K562 (cell line): ENCODE data around the gene PUS3. TPM values are rescaled to one million over a fixed set of nuclear protein-coding genes. Genes with fewer than 3 reads are reported as not detected.

Experiments
- ATAC-seq: fragments of 200-7000 bp; cut with Tn5 transposase; 3 replicates; pipeline ENCODE4 v1.9.1; 2020; ENCODE audit warnings: moderate library complexity
- BruUV-seq: library from RNA; stranded (reverse); fragments of 400-500 nt; replicated peaks from 2 replicates; lab custom pipeline; 2021; lab: Mats Ljungman, UMichigan
- CTCF ChIA-PET: fragments of 300-600 bp; formaldehyde crosslinking; extraction: SDS; loops from one replicate; lab custom pipeline; 2021; ENCODE audit warnings: low intra/inter-chr PET ratio; lab: Yijun Ruan, JAX
- POLR2A ChIA-PET: fragments of 300-600, 350-650 bp; sonication (Branson Sonifier 250); formaldehyde crosslinking; extraction: SDS; loops from one replicate; lab custom pipeline; 2021; ENCODE audit warnings: antibody characterized with exemption, inconsistent platforms; lab: Yijun Ruan, JAX
- DNase-seq, 4 experiments: peaks; one replicate each; pipeline versions ENCODE4 v3.0.0 to v3.0.0-alpha.2; 2011 to 2018; ENCODE audit warnings: low spot score in 3 of 4, mixed read lengths in 3 of 4; ENCODE audit errors: extremely low read depth in 1 of 4
- FAIRE-seq: peaks from 2 replicates; lab custom pipeline; 2011; peaks lifted over from hg19 to GRCh38; lab: Jason Lieb, UNC
- H2AFZ ChIP-seq: 2 replicates; pipeline ENCODE4 v1.6.0; 2011; ENCODE audit warnings: low read depth, low read length, control low read depth, inconsistent platforms
- H3K27ac ChIP-seq: fragments of 200-600 bp; 3 replicates; pipeline ENCODE4 v1.8.0; 2011; ENCODE audit warnings: low read depth, mild to moderate bottlenecking, control low read depth, inconsistent platforms, low read length, moderate library complexity, mixed read lengths; ENCODE audit errors: extremely low read depth
- H3K27me3 ChIP-seq, 2 experiments: fragments of 300-600 bp in 1 of 2; 2 replicates in 1 of 2; 3 replicates in 1 of 2; pipeline versions ENCODE4 v1.6.0 to v1.8.0; 2011; ENCODE audit warnings: inconsistent platforms in 2 of 2, low read length in 2 of 2, mild to moderate bottlenecking in 1 of 2, mixed read lengths in 1 of 2, moderate library complexity in 1 of 2; ENCODE audit not compliant: control insufficient read depth in 2 of 2, insufficient read depth in 2 of 2
- H3K36me3 ChIP-seq: fragments of 300-600 bp; 3 replicates; pipeline ENCODE4 v1.8.0; 2011; ENCODE audit warnings: mild to moderate bottlenecking, low read length, inconsistent platforms; ENCODE audit not compliant: control insufficient read depth, insufficient read depth
- H3K4me1 ChIP-seq, 2 experiments: fragments of 200-600 bp in 1 of 2; replicated peaks in 1 of 2; 2 replicates in 1 of 2; 3 replicates in 1 of 2; pipeline versions ENCODE4 v1.5.1 to v1.8.0; 2011; ENCODE audit warnings: inconsistent platforms in 2 of 2, low read length in 2 of 2, mild to moderate bottlenecking in 1 of 2, mixed read lengths in 1 of 2, moderate library complexity in 1 of 2; ENCODE audit not compliant: control insufficient read depth in 2 of 2, insufficient read depth in 2 of 2
- H3K4me2 ChIP-seq: 2 replicates; pipeline ENCODE4 v1.6.1; 2011; ENCODE audit warnings: low read length, control low read depth, inconsistent platforms, mixed read lengths; ENCODE audit not compliant: insufficient read depth
- H3K4me3 ChIP-seq: fragments of 200-600 bp; sonication (generic), shearing (Covaris generic); 2 replicates; pipeline ENCODE4 v1.5.1; 2016; ENCODE audit warnings: control low read depth, inconsistent platforms
- H3K79me2 ChIP-seq: fragments of 200-600 bp; 3 replicates; pipeline ENCODE4 v1.8.0; 2011; ENCODE audit warnings: low read length, inconsistent platforms; ENCODE audit not compliant: control insufficient read depth, insufficient read depth
- H3K9ac ChIP-seq, 2 experiments: 2 replicates each; pipeline versions ENCODE4 v1.6.0 to v1.6.1; 2011; ENCODE audit warnings: low read depth in 2 of 2, low read length in 2 of 2, control low read depth in 1 of 2, inconsistent platforms in 1 of 2, mild to moderate bottlenecking in 1 of 2, mixed read lengths in 1 of 2; ENCODE audit not compliant: insufficient read depth in 1 of 2
- H3K9me1 ChIP-seq: one replicate; pipeline ENCODE4 v1.6.0; 2011; ENCODE audit warnings: inconsistent platforms, mild to moderate bottlenecking, low read length, moderate library complexity; ENCODE audit not compliant: control insufficient read depth, insufficient read depth
- H3K9me3 ChIP-seq: replicated peaks from 2 replicates; pipeline ENCODE4 v1.5.1; 2011; ENCODE audit warnings: low read depth, low read length, inconsistent platforms; ENCODE audit not compliant: control insufficient read depth, insufficient read depth
- H4K20me1 ChIP-seq: replicated peaks from 2 replicates; pipeline ENCODE4 v1.6.1; 2011; ENCODE audit warnings: low read length, inconsistent platforms, mixed read lengths; ENCODE audit not compliant: control insufficient read depth, insufficient read depth
- ATF1 ChIP-seq, 2 experiments: fragments of 450-650 bp in 1 of 2; IDR thresholded peaks; 2 replicates each; pipeline ENCODE4 v1.6.1; 2016; ENCODE audit warnings: missing compliant biosample characterization in 1 of 2, missing genetic modification characterization in 1 of 2
- POLR3A ChIP-seq: IDR thresholded peaks from 2 replicates; pipeline ENCODE4 v1.6.1; 2011; ENCODE audit warnings: borderline replicate concordance, mild to moderate bottlenecking, moderate library complexity; ENCODE audit not compliant: insufficient read length, insufficient read depth; ENCODE audit errors: extremely low read depth
- PPARD ChIP-seq: fragments of 250-450 bp; sonication (Bioruptor Pico); IDR thresholded peaks from 2 replicates; pipeline ENCODE4 v1.8.0; 2022; ENCODE audit warnings: inconsistent platforms, mild to moderate bottlenecking, moderate library complexity
- RBM14 ChIP-seq: fragments of 200-400 bp; formaldehyde crosslinking; IDR thresholded peaks from 2 replicates; pipeline ENCODE4 v1.6.1; 2018; ENCODE audit warnings: low read depth, mild to moderate bottlenecking, low read length, moderate library complexity, borderline replicate concordance; ENCODE audit not compliant: insufficient read depth
- TBL1XR1 ChIP-seq, 2 experiments: IDR thresholded peaks; 2 replicates each; pipeline ENCODE4 v1.6.1; 2012; ENCODE audit warnings: improper control_type of control experiment in 2 of 2, low read length in 2 of 2, mild to moderate bottlenecking in 1 of 2
- TCF7L2 ChIP-seq: fragments of 150-350 bp; IDR thresholded peaks from 2 replicates; pipeline ENCODE4 v1.6.1; 2016; ENCODE audit warnings: low read depth, mild to moderate bottlenecking, low read length, moderate library complexity
- ZBTB7A ChIP-seq: IDR thresholded peaks from 2 replicates; pipeline ENCODE4 v1.6.1; 2011; ENCODE audit warnings: low read depth, mild to moderate bottlenecking, low read length, moderate library complexity, borderline replicate concordance; ENCODE audit not compliant: control insufficient read depth
- WGBS: fragments of 100-300 bp; shearing (Covaris generic); methylation state at CpG from one replicate; pipeline ENCODE4 v1.1.6; 2016; ENCODE audit warnings: low coverage, mixed read lengths; ENCODE audit not compliant: insufficient coverage; ENCODE audit errors: missing lambda C conversion rate; 5-methylcytosine and 5-hydroxymethylcytosine counted together
- in situ Hi-C: fragments of 300-500 bp; cut with MboI; formaldehyde crosslinking; loops from 4 replicates; pipeline ENCODE4 v1.15.0; 2018; ENCODE audit warnings: inconsistent platforms, mixed read lengths
- intact Hi-C: fragments of 100-400 bp; cut with micrococcal nuclease; formaldehyde crosslinking; loops from 2 replicates; pipeline ENCODE4 v1.14.2; 2022
- polyA plus RNA-seq, 8 experiments: library from polyadenylated mRNA; depleted of rRNA in 4 of 8; stranded (reverse) in 5 of 8; unstranded in 3 of 8; fragments of >200 nt; fragmentation: Nextera tagmentation in 2 of 8; fragmentation: Illumina TruSeq in 1 of 8; extraction: Ambion mirVana in 2 of 8; extraction: Trizol in 1 of 8; gene quantifications; 2 replicates each; pipeline versions ENCODE4 v1.2.1 to v1.2.3, GENCODE V29; 2011 to 2014; ENCODE audit warnings: inconsistent platforms in 1 of 8, missing spikeins in 1 of 8
- total RNA-seq, 7 experiments: library from RNA; depleted of rRNA in 6 of 7; stranded (reverse); fragments of >200 nt in 6 of 7; fragmentation: Illumina TruSeq in 2 of 7; extraction: Trizol in 2 of 7; gene quantifications; 2 replicates each; pipeline versions ENCODE4 v1.2.1 to v1.2.3, GENCODE V29; 2011 to 2021; ENCODE audit warnings: low replicate concordance in 1 of 7
- TF ChIP-seq, protein P1 (sequence below), 2 experiments: fragments of 250-450 bp in 1 of 2; fragments of 450-650 bp in 1 of 2; sonication (Bioruptor Pico) in 1 of 2; IDR thresholded peaks; 2 replicates each; pipeline versions ENCODE4 v1.6.1 to v1.8.0; 2016 to 2021; ENCODE audit warnings: mild to moderate bottlenecking in 2 of 2, moderate library complexity in 2 of 2, missing compliant biosample characterization in 1 of 2, missing genetic modification characterization in 1 of 2
- TF ChIP-seq, protein P2 (sequence below), 2 experiments: fragments of 450-650 bp in 1 of 2; sonication (generic) in 1 of 2; formaldehyde crosslinking in 1 of 2; IDR thresholded peaks in 1 of 2; conservative IDR thresholded peaks in 1 of 2; 2 replicates each; pipeline versions ENCODE4 v1.6.1 to v1.8.1; 2016 to 2023; ENCODE audit warnings: mild to moderate bottlenecking in 2 of 2, moderate library complexity in 2 of 2, inconsistent platforms in 1 of 2, missing genetic modification reagents in 1 of 2
- TF ChIP-seq, protein P3 (sequence below): IDR thresholded peaks from 2 replicates; pipeline ENCODE4 v1.6.1; 2016; ENCODE audit warnings: missing genetic modification characterization, missing compliant biosample characterization
- TF ChIP-seq, protein P4 (sequence below): fragments of 250-450 bp; sonication (Bioruptor Pico); IDR thresholded peaks from 2 replicates; pipeline ENCODE4 v1.4.0; 2020

Gene PUS3
- total and polyA plus RNA-seq, 9 of the 15 experiments (the other 6 are each of a cell fraction or from before 2014, with no cell fraction given) = 16.5 to 49.2 (median 35.9) TPM

DNA sequence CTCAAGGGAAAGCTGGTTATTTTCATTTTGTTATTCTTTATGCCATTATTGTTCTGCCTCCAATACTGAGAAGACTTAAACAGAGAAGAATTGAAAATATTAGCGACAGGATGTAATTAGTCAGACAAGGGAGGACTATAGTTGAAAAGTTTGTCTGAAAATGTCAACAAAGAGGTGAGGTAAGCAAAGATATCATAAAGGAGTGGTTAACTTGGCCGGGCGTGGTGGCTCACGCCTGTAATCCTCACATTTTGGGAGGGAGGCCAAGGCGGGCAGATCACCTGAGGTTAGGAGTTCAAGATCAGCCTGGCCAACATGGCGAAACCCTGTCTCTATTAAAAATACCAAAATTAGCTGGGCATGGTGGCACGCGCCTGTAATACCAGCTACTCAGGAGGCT, 19.6 kb downstream of the PUS3 start:
- POLR2A ChIA-PET = no interaction called here
- H3K27ac ChIP-seq = no peak overlapping the region
- no TSS peak for BruUV-seq
- CTCF ChIA-PET = no interaction called here
- H3K9me1 ChIP-seq = no peaks in the 10 kb centered on the region
- H3K4me1 ChIP-seq = peaks cover 3 to 17% of the 10 kb centered on the region in 2 experiments; a peak in 4 of 5 replicates
- intact Hi-C loops (no loop called here), in situ Hi-C loops (loop anchor here (25.0 kb wide), 1 partner anchor 921 kb away; the partner anchor contains the start of gene CCDC15)
- H3K4me2 ChIP-seq = no peak overlapping the region
- no peaks in the 10 kb centered on the region for H4K20me1 ChIP-seq
- DNase-seq (no peak), ATAC-seq (no peak), FAIRE-seq (no peak)
- no peak overlapping the region for H3K4me3 ChIP-seq
- H3K79me2 ChIP-seq = no peaks in the 10 kb centered on the region
- peaks cover 0 to 5% of the 10 kb centered on the region in 2 experiments; a peak in 2 of 5 replicates for H3K27me3 ChIP-seq
- no peaks in the 10 kb centered on the region for H3K9me3 ChIP-seq
- WGBS = 32% methylated on average over 8 of the region's 8 CpGs
- H3K36me3 ChIP-seq = no peaks in the 10 kb centered on the region
- H3K9ac ChIP-seq = no peak overlapping the region
- H2AFZ ChIP-seq = no peak overlapping the region
- no peak for TF ChIP-seq TCF7L2
- TF ChIP-seq, protein P1, sequence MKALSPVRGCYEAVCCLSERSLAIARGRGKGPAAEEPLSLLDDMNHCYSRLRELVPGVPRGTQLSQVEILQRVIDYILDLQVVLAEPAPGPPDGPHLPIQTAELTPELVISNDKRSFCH (CRISPR knock-in tag; IDR thresholded peaks at IDR 0.05) = no peak
- TF ChIP-seq, protein P1 (tag; IDR thresholded peaks at IDR 0.05) = no peak
- TF ChIP-seq TBL1XR1 (IDR thresholded peaks at IDR 0.05; ENCODE audit: low read length in 2 of 2) = no peak
- TF ChIP-seq, protein P2, sequence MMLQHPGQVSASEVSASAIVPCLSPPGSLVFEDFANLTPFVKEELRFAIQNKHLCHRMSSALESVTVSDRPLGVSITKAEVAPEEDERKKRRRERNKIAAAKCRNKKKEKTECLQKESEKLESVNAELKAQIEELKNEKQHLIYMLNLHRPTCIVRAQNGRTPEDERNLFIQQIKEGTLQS (IDR thresholded peaks at IDR 0.05) = no peak
- TF ChIP-seq, protein P2 (CRISPR knock-in tag; conservative IDR thresholded peaks at IDR 0.05) = no peak
- TF ChIP-seq ZBTB7A = no peak
- TF ChIP-seq PPARD (CRISPR knock-in tag) = no peak
- TF ChIP-seq, protein P3, sequence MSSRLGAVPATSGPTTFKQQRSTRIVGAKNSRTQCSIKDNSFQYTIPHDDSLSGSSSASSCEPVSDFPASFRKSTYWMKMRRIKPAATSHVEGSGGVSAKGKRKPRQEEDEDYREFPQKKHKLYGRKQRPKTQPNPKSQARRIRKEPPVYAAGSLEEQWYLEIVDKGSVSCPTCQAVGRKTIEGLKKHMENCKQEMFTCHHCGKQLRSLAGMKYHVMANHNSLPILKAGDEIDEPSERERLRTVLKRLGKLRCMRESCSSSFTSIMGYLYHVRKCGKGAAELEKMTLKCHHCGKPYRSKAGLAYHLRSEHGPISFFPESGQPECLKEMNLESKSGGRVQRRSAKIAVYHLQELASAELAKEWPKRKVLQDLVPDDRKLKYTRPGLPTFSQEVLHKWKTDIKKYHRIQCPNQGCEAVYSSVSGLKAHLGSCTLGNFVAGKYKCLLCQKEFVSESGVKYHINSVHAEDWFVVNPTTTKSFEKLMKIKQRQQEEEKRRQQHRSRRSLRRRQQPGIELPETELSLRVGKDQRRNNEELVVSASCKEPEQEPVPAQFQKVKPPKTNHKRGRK (tag) = no peak
- TF ChIP-seq POLR3A = no peak
- TF ChIP-seq RBM14 = no peak
- no peak for TF ChIP-seq ATF1 (CRISPR knock-in tag; IDR thresholded peaks at IDR 0.05)
- TF ChIP-seq ATF1 (tag; IDR thresholded peaks at IDR 0.05) = no peak
- TF ChIP-seq, protein P4, sequence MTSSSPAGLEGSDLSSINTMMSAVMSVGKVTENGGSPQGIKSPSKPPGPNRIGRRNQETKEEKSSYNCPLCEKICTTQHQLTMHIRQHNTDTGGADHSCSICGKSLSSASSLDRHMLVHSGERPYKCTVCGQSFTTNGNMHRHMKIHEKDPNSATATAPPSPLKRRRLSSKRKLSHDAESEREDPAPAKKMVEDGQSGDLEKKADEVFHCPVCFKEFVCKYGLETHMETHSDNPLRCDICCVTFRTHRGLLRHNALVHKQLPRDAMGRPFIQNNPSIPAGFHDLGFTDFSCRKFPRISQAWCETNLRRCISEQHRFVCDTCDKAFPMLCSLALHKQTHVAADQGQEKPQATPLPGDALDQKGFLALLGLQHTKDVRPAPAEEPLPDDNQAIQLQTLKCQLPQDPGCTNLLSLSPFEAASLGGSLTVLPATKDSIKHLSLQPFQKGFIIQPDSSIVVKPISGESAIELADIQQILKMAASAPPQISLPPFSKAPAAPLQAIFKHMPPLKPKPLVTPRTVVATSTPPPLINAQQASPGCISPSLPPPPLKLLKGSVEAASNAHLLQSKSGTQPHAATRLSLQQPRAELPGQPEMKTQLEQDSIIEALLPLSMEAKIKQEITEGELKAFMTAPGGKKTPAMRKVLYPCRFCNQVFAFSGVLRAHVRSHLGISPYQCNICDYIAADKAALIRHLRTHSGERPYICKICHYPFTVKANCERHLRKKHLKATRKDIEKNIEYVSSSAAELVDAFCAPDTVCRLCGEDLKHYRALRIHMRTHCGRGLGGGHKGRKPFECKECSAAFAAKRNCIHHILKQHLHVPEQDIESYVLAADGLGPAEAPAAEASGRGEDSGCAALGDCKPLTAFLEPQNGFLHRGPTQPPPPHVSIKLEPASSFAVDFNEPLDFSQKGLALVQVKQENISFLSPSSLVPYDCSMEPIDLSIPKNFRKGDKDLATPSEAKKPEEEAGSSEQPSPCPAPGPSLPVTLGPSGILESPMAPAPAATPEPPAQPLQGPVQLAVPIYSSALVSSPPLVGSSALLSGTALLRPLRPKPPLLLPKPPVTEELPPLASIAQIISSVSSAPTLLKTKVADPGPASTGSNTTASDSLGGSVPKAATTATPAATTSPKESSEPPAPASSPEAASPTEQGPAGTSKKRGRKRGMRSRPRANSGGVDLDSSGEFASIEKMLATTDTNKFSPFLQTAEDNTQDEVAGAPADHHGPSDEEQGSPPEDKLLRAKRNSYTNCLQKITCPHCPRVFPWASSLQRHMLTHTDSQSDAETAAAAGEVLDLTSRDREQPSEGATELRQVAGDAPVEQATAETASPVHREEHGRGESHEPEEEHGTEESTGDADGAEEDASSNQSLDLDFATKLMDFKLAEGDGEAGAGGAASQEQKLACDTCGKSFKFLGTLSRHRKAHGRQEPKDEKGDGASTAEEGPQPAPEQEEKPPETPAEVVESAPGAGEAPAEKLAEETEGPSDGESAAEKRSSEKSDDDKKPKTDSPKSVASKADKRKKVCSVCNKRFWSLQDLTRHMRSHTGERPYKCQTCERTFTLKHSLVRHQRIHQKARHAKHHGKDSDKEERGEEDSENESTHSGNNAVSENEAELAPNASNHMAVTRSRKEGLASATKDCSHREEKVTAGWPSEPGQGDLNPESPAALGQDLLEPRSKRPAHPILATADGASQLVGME (CRISPR knock-in tag) = no peak
